ENCODE measurements around the gene IFT88.

The IFT88 gene

DNA sequence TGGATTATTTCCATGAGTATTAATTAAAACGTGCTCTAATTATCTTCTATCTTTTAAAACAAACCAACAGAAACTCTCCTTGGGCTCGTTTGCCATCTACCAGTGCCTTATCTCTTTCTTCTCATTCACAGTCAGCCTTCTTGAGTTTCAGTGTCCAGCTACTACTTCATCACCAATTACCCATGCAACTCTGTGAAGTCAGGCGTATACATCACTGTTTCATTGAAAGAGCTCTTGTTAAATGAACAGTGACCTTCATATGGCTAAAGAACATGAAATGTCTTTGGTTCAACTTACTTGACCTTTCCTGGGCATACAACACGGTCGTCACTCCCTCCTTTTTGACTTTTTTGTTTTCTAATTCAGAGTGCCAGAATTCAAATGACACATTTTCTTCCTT is 5.2 kb upstream of the IFT88 start:
- TF ChIP-seq, protein P1, sequence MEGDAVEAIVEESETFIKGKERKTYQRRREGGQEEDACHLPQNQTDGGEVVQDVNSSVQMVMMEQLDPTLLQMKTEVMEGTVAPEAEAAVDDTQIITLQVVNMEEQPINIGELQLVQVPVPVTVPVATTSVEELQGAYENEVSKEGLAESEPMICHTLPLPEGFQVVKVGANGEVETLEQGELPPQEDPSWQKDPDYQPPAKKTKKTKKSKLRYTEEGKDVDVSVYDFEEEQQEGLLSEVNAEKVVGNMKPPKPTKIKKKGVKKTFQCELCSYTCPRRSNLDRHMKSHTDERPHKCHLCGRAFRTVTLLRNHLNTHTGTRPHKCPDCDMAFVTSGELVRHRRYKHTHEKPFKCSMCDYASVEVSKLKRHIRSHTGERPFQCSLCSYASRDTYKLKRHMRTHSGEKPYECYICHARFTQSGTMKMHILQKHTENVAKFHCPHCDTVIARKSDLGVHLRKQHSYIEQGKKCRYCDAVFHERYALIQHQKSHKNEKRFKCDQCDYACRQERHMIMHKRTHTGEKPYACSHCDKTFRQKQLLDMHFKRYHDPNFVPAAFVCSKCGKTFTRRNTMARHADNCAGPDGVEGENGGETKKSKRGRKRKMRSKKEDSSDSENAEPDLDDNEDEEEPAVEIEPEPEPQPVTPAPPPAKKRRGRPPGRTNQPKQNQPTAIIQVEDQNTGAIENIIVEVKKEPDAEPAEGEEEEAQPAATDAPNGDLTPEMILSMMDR (IDR thresholded peaks at IDR 0.05; ENCODE audit: insufficient read depth, low read length), result no peak
- TF ChIP-seq GABPA (IDR thresholded peaks at IDR 0.05; ENCODE audit: low read depth), result no peak
- TF ChIP-seq POLR2AphosphoS5 (IDR thresholded peaks at IDR 0.05; ENCODE audit: low read depth), result no peak
- TF ChIP-seq, protein P2, sequence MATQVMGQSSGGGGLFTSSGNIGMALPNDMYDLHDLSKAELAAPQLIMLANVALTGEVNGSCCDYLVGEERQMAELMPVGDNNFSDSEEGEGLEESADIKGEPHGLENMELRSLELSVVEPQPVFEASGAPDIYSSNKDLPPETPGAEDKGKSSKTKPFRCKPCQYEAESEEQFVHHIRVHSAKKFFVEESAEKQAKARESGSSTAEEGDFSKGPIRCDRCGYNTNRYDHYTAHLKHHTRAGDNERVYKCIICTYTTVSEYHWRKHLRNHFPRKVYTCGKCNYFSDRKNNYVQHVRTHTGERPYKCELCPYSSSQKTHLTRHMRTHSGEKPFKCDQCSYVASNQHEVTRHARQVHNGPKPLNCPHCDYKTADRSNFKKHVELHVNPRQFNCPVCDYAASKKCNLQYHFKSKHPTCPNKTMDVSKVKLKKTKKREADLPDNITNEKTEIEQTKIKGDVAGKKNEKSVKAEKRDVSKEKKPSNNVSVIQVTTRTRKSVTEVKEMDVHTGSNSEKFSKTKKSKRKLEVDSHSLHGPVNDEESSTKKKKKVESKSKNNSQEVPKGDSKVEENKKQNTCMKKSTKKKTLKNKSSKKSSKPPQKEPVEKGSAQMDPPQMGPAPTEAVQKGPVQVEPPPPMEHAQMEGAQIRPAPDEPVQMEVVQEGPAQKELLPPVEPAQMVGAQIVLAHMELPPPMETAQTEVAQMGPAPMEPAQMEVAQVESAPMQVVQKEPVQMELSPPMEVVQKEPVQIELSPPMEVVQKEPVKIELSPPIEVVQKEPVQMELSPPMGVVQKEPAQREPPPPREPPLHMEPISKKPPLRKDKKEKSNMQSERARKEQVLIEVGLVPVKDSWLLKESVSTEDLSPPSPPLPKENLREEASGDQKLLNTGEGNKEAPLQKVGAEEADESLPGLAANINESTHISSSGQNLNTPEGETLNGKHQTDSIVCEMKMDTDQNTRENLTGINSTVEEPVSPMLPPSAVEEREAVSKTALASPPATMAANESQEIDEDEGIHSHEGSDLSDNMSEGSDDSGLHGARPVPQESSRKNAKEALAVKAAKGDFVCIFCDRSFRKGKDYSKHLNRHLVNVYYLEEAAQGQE (IDR thresholded peaks at IDR 0.05; ENCODE audit: insufficient replicate concordance, low read depth), result no peak
- no peak for TF ChIP-seq SPI1 (IDR thresholded peaks at IDR 0.05; ENCODE audit: borderline replicate concordance, low read depth)
- Histone ChIP-seq H3K4me3 (replicated peaks; ENCODE audit: insufficient read depth, low read length) (no peak overlapping the region), H3K27ac (replicated peaks) (no peak overlapping the region), H3K27me3 (ENCODE audit: insufficient read depth, poor library complexity, severe bottlenecking) (no peaks in the 10 kb centered on the region)
- DNase-seq (ENCODE audit: low read depth in 1 of 2, low spot score in 1 of 2), result no peak

DNA sequence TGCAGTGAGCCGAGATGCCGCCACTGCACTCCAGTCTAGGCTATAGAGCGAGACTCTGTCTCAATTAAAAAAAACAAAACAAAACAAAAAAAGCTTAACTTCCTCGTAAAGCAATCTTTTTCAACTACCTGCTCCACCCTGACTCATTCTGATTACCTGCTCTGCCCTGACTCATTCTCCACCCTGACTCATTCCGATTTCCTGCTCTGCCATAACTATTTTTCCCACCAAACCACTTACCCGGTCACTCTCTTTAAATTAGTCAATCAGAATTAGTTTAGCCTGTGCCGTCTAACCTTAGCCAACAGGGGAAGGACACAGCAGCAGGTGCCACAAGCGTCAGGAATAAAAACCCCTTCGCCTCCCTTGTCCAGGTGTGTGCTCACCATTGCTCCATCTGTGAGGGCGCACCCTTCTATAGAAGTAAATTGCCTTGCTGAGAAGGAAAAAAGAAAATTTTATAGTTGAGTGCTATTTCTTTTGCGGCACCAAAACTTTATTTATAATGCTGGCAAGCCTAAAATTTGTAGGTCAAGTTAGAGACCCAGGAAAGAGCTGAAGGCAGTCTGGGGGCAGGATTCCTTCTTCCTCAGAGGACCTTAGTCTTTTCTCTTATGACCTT is 1.7 kb upstream of the IFT88 start:
- DNase-seq (ENCODE audit: low read depth in 1 of 2, low spot score in 1 of 2), result no peak
- no peaks in the 10 kb centered on the region for H3K27me3 ChIP-seq (ENCODE audit: insufficient read depth, poor library complexity, severe bottlenecking)
- no peak overlapping the region for H3K4me3 ChIP-seq (replicated peaks; ENCODE audit: insufficient read depth, low read length)
- no peak for TF ChIP-seq SPI1 (IDR thresholded peaks at IDR 0.05; ENCODE audit: borderline replicate concordance, low read depth)
- no peak overlapping the region for H3K27ac ChIP-seq (replicated peaks)

DNA sequence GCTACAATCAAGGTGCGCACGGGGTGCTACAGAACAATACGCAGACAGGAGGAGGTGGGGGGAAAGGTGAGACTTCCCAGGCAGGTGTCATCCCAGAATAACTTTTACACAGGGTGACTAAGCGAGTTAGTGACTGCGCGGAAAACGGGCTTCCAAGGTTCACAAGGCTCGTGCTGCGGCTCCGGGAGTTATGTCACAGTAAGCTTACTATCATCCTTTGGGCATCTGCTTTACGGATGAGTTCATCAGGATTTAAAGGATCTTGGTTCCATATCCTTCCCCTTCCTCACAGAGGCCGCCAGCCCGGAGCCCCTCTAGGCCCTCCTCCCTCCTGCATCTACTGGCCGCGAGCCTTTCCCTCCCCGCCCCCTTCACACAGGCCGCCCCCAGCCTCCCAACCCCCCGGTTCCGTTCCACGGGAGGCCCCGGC is 474 bp upstream of the IFT88 start:
- H3K27me3 ChIP-seq (ENCODE audit: insufficient read depth, poor library complexity, severe bottlenecking), result no peaks in the 10 kb centered on the region
- peak overlapping the region; percentile 60 for H3K4me3 ChIP-seq (replicated peaks; ENCODE audit: insufficient read depth, low read length)
- TF ChIP-seq, protein P1 (IDR thresholded peaks at IDR 0.05; ENCODE audit: insufficient read depth, low read length), result no peak
- TF ChIP-seq POLR2AphosphoS5 (IDR thresholded peaks at IDR 0.05; ENCODE audit: low read depth), result no peak
- no peak for TF ChIP-seq SPI1 (IDR thresholded peaks at IDR 0.05; ENCODE audit: borderline replicate concordance, low read depth)
- TF ChIP-seq, protein P2 (IDR thresholded peaks at IDR 0.05; ENCODE audit: insufficient replicate concordance, low read depth), result no peak
- no peak for TF ChIP-seq GABPA (IDR thresholded peaks at IDR 0.05; ENCODE audit: low read depth)
- H3K27ac ChIP-seq (replicated peaks), result peak overlapping the region; percentile 95
- no peak for DNase-seq (ENCODE audit: low read depth in 1 of 2, low spot score in 1 of 2)

DNA sequence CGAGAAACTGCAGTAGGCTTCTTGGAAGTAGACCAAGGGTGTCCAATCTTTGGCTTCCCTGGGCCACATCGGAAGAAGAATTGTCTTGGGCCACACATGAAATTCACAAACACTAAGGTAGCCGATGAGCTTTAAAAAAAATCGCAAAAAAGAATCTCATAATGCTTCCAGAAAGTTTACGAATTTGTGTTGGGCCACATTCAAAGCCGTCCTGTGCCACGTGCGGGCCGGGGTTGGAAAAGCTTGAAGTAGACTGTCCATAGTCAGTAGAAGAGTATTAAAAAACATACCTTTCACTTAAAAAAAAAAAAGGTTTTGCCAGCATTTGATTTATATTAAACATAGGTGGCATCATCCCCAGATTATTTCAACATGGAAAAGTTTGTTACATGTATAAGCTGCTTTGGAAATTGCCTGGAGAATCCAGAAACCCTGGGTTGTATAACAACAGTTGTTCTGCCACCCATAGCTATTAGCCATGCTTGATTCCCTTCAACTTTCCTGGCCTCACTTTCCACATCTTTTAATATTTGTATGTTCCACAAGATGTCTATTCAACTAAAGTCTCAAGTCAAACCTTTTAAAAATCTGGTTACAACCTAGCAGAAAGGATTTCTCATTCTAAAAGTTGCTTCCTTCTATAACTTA is 1.0 kb downstream of the IFT88 start:
- H3K27ac ChIP-seq (replicated peaks), result peak overlapping the region; percentile 95
- H3K4me3 ChIP-seq (replicated peaks; ENCODE audit: insufficient read depth, low read length), result peak overlapping the region; percentile 60
- DNase-seq (ENCODE audit: low read depth in 1 of 2, low spot score in 1 of 2), result no peak
- TF ChIP-seq, protein P1 (IDR thresholded peaks at IDR 0.05; ENCODE audit: insufficient read depth, low read length), result no peak
- TF ChIP-seq, protein P2 (IDR thresholded peaks at IDR 0.05; ENCODE audit: insufficient replicate concordance, low read depth), result no peak
- TF ChIP-seq SPI1 (IDR thresholded peaks at IDR 0.05; ENCODE audit: borderline replicate concordance, low read depth) (no peak), GABPA (IDR thresholded peaks at IDR 0.05; ENCODE audit: low read depth) (no peak), POLR2AphosphoS5 (IDR thresholded peaks at IDR 0.05; ENCODE audit: low read depth) (no peak)
- H3K27me3 ChIP-seq (ENCODE audit: insufficient read depth, poor library complexity, severe bottlenecking), result no peaks in the 10 kb centered on the region

Measured in HL-60 (cell line).